Endothelial cell of hepatic sinusoid (primary cell): ENCODE data around the gene FNBP1.

ENCODE experiments used
- in situ Hi-C: cut with HindIII; loops from 2 replicates; pipeline ENCODE4 v1.10.0; 2017; ENCODE audit warnings: low sequenced_read_pairs

FNBP1 gene

GRCh38 chr9:130042885-130043653 lies at the start of gene FNBP1:
TSS of gene FNBP1 (minus strand) at chr9:130043189. CDS start at chr9:130042975, 214 bp downstream.
- in situ Hi-C loops, result no loop called here

GRCh38 chr9:130090915-130091314 lies 47.9 kb upstream of the FNBP1 start:
- in situ Hi-C loops, result no loop called here

- in situ Hi-C loops, result no loop called here
Observed at GRCh38 chr9:130089141-130089540, 46.2 kb upstream of the FNBP1 start.

- in situ Hi-C loops, result no loop called here
Observed at GRCh38 chr9:130088051-130088450, 45.1 kb upstream of the FNBP1 start.

- in situ Hi-C loops, result no loop called here
Observed at GRCh38 chr9:130084337-130084736, 41.3 kb upstream of the FNBP1 start.

GRCh38 chr9:130078547-130078946 lies 35.6 kb upstream of the FNBP1 start:
- in situ Hi-C loops, result no loop called here

GRCh38 chr9:130073373-130073772 lies 30.4 kb upstream of the FNBP1 start:
- in situ Hi-C loops, result no loop called here

- in situ Hi-C loops, result no loop called here
Observed at GRCh38 chr9:130072515-130073235, 29.7 kb upstream of the FNBP1 start.

GRCh38 chr9:130069048-130069447 lies 26.1 kb upstream of the FNBP1 start:
- in situ Hi-C loops, result no loop called here

- in situ Hi-C loops, result no loop called here
Observed at GRCh38 chr9:130064621-130065020, 21.6 kb upstream of the FNBP1 start.

- in situ Hi-C loops, result no loop called here
Observed at GRCh38 chr9:130062750-130063149, 19.8 kb upstream of the FNBP1 start.

GRCh38 chr9:130060296-130060695 lies 17.3 kb upstream of the FNBP1 start:
- in situ Hi-C loops, result no loop called here

GRCh38 chr9:130058887-130059286 lies 15.9 kb upstream of the FNBP1 start:
- in situ Hi-C loops, result loop anchor here (10.0 kb wide), 1 partner anchor 224 kb away; the partner anchor contains the start of genes C9orf78 and USP20

- in situ Hi-C loops, result loop anchor here (10.0 kb wide), 1 partner anchor 223 kb away; the partner anchor contains the start of genes C9orf78 and USP20
Observed at GRCh38 chr9:130058154-130058553, 15.2 kb upstream of the FNBP1 start.

GRCh38 chr9:130054820-130055219 lies 11.8 kb upstream of the FNBP1 start:
- in situ Hi-C loops, result loop anchor here (5.0 to 10.0 kb wide), 4 partner anchors 63 to 220 kb away; partner anchors contain the start of genes C9orf78 and USP20

GRCh38 chr9:130054325-130054786 lies 11.4 kb upstream of the FNBP1 start:
- in situ Hi-C loops, result loop anchor here (5.0 to 10.0 kb wide), 4 partner anchors 62 to 220 kb away; partner anchors contain the start of genes C9orf78 and USP20

- in situ Hi-C loops, result loop anchor here (5.0 to 10.0 kb wide), 4 partner anchors 61 to 219 kb away; partner anchors contain the start of genes C9orf78 and USP20
Observed at GRCh38 chr9:130053504-130054324, 10.7 kb upstream of the FNBP1 start, which contains the start of gene GPR107. TSS of gene GPR107 (plus strand) at chr9:130053906. CDS start at chr9:130053933, 27 bp downstream.

- in situ Hi-C loops, result loop anchor here (5.0 to 10.0 kb wide), 4 partner anchors 61 to 218 kb away; partner anchors contain the start of genes C9orf78 and USP20
Observed at GRCh38 chr9:130053109-130053503, 10.1 kb upstream of the FNBP1 start.

- in situ Hi-C loops, result loop anchor here (5.0 to 10.0 kb wide), 4 partner anchors 60 to 217 kb away; partner anchors contain the start of genes C9orf78 and USP20
Observed at GRCh38 chr9:130051855-130052254, 8.9 kb upstream of the FNBP1 start.

GRCh38 chr9:130050462-130050861 lies 7.5 kb upstream of the FNBP1 start:
- in situ Hi-C loops, result loop anchor here (5.0 to 10.0 kb wide), 4 partner anchors 58 to 216 kb away; partner anchors contain the start of genes C9orf78 and USP20
